HG03378 (cell line): ENCODE data around the gene ADIPOR1.

ENCODE experiments used
- ATAC-seq: cut with Tn5 transposase; IDR thresholded peaks from one replicate; pipeline ENCODE4 v1.9.1; 2021; ENCODE audit warnings: mild to moderate bottlenecking, moderate library complexity; ENCODE audit not compliant: unreplicated experiment

The ADIPOR1 gene

DNA sequence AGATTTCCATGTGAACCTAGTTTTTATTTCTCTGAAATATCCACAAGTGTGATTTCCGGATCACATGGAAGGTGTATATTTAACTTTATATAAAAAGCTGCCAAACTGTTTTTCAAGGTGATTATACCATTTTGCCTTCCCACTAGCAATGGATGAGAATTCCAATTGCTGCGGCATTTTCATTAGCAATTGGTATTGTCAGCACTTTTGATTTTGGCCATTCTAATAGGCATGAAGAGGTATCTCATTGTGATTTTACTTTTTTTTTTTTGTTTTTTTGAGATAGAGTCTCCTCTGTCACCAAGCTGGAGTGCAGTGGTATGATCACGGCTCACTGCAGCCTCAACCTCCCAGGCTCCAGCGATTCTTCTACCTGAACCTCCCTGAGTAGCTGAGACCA, 13.9 kb upstream of the ADIPOR1 start:
- ATAC-seq = no peak

DNA sequence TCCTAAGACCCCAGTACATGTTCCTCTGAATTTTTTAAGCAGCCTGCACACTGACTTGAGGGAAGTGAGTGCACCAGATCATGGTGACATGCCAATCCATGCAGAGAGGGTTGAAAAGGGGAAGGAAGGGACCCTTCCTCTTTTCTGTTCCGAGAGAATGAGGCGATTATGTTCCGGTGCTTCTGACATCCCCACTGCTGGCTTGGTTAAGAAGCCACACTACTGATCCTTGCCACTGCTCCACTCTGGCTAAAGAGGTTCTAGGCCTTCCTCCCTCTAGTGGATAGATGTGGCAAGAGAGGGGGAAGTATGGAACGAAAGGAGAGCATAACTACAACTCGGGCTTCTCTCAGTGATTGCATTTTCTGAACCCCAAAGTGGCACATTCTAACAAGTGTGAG, 10.8 kb upstream of the ADIPOR1 start:
- peak; percentile 49 for ATAC-seq

DNA sequence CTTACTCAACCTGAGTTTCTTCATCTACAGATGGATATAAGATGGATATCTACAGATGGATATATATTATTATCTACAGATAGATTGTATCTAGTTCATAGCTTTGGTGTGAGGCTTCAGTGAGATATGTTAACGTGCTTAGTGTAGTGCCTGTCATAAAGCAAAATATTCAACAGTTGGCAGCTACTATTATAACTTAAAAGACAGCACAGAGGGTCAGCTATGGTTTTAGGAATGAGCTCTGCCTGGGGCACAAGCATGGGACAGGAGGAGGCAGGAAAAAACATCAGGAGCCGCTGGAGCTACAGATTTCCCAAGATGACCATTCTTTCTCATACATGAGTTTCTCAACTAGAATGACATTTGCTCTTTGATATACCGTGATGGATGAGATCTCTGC, 10.2 kb upstream of the ADIPOR1 start:
- no peak for ATAC-seq

DNA sequence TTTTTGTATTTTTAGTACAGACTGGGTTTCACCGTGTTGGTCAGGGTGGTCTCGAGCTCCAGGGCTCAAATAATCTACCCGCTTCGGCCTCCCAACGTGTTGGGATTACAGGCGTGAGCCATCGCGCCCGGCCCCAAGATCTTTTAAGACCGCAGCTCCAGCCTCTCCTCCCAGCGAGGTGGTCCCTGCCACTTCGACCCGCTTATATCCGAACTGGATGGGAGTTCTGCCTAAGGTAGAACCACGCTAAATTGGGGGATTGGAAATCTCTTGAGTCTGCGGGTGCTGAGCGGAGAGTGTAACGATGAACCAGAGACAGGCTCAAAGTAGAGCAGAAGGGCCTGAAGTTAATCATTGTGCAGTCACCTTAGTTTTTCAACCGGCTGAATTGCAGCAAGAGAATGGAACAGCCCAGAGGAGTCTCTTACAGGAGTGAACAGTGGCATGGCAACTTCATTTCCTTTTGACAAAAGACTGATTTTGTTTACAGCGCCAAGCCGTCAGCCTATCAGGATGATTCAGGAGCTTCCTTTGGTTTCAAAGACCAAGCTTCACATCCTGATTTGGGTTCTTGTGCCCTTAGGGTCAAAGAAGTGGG, 9.7 kb upstream of the ADIPOR1 start:
- no peak for ATAC-seq

DNA sequence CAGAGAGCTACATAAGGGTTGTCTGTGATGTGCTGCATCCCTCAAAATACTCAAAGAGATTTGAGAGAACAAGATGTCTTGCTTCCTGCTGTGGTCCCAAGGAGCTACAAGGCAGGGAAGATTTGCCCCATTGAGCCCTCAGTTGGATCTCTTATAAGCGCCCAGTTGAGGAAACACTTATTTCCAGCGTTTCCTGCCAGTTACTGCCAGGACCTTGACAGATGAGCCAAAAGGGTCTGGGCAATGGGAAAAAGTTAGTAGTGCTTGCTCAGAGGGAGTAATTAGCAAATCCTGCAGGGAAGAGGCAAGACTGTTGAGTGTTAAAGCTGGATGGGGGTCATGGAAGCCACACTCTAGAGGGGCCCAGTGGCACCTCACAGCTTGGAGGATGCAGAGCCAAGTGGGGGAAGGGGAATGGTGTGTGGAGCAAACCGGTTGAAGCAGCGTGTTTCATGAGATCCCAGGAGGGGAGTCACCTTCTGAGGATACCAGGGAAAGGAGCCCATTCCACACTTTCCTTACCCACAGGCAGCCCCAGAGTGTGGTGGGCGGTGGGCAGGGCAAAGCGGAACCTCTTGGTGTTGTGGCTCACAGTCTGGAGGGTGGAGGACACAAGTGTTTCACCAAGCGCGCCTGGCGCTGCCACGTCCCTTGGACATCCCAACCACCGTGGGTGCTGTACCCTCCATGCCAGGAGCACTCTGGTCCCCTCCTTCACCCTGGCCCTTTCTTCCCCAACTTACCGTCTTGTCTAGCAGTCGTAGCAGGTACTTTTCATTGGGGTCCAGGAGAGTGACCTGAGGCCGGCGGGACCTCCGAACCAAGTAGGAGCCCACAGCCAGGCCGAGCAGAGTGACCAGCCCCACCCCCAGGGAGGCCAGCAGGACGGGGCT, 8.1 kb upstream of the ADIPOR1 start:
- no peak for ATAC-seq

DNA sequence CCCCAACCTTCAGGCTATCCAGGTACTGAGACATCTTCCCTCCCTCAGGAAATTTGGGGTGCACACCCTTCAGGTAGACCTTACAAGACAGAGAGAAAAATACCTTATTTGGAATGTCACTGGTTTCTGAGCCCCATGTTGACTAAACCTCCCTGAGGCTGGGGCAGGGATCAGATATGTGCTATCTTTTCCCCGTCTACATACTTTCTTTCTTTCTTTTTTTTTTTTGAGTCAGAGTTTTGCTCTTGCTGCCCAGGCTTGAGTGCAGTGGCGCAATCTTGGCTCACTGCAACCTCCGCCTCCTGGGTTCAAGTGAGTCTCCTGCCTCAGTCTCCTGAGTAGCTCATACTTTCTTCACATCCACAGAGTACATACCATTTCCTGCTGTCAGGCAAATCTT, 7.3 kb upstream of the ADIPOR1 start:
- ATAC-seq = no peak

DNA sequence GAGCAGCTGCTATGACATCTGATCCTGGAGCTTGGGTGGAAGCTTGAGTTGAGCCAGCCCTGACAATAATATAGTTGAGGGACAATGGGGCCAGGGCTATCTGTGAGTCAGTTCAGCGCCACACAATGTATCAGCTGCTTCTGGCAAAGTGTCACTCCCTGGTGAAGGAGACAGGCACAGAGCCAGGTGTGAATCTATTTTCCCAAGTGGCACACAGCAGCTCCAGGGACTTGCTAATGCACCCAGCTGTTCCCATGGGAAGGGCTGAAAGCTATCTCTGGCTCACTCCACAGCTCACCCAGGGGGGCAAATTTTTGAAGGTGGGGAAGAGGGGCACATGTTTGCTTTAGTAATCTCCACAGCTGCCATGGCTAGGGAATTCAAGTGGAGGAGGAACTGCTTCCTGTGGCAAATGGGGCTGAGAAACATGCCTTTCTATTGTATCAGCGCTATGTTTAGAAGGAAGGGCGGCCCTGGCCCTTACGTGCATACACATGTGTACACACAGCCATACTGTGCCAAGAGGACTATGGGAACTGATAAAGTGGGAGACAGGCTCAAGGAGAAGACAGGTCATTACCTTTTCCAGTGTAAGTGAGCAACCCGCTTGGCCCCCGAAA, 6.8 kb upstream of the ADIPOR1 start:
- ATAC-seq = no peak

DNA sequence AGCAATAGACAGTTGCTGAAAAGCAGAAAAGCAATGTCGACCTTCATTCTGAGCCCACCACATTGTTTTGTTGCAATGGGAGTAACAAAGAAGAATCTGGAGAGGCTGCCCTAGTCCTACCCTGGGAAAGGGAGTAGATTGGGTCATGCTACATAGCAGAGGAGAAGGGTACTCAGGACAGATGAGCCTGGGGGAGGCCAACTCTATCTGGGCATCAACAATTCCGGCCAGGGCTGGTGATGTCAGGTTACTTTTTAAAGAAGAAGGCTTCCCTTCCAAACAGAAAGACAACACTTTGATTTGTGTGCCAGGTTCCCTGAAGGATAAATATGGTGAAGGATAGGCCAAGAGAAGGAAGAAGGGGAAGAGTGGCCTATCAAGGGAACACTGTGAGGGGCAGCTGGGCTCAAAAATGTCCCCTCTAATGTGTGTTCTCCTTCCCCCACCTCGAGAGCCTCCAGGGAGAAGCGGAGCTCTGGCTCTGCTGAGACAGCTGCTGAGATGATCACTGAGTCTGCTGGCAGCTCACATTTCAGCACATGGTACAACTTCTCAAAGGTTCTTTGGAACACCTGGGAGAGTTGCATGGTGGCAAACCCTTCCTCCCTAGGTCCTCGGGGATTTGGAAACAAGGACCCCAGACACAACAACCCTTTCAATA, 3.2 kb upstream of the ADIPOR1 start:
- no peak for ATAC-seq

DNA sequence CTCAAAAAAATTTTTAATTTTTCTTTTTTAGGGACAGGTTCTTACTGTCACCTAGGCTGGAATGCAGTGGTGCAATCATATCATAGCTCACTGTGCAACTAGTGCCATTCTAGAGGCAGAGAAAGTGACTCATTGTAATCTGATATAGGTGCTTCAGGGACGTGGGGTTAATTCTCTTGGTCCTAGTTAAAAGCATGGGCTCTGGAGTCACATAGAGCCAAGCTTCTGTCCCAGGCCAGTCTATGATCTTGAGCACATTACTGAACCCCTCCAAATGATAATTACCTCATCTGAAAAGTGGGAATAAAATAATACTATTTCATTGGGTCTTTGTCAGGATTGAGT, 1.1 kb upstream of the ADIPOR1 start:
- no peak for ATAC-seq

DNA sequence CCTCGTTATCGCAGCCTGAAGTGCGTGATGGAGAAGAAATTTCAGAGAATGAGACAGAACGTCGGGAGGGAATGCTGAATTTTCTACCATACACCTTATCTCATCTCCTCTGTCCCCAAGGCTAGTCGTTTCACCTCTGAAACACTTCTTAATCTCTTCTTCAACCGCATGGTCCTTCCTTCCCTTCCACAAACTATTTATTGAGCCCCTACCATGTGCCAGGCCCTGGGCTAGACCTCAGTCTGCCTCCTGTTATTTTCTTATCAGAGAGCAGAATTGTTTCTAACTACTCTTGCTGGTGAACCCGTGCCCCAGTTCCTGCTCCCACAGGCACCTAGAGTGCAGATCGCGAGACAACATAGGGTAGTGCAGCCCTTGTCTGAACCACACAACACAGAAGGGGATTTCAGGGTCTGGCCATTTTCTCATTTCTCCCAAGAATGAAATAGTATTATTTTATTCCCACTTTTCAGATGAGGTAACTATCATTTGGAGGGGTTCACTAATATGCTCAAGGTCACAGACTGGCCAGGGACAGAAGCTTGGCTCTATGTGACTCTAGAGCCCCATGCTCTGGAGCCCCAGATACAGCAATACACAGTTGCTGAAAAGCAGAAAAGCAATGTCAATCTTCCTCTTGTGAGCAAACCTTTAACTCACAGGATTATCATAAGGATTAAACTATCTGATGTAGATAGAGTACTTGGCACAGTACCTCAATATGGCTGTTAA, 598 bp upstream of the ADIPOR1 start:
- ATAC-seq = peak; percentile 5

DNA sequence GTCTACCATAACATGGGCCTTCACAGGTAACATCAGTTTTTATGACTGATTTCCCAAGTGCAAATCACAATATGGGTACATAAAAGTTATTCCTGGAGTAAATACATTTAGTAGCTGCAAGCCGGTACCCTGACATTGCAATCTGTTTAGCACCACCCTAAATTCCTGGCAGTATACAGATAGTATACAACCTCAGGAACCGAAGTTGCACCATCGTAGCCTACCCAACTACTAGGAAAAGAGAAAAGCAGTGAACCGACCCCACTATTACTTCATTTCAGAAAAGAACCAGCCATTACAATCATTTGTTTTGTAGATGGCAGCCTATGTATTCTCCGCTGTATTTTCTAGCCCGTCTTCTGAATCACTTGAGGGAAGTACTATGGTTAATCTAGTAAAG, 1.1 kb downstream of the ADIPOR1 start:
- no peak for ATAC-seq

DNA sequence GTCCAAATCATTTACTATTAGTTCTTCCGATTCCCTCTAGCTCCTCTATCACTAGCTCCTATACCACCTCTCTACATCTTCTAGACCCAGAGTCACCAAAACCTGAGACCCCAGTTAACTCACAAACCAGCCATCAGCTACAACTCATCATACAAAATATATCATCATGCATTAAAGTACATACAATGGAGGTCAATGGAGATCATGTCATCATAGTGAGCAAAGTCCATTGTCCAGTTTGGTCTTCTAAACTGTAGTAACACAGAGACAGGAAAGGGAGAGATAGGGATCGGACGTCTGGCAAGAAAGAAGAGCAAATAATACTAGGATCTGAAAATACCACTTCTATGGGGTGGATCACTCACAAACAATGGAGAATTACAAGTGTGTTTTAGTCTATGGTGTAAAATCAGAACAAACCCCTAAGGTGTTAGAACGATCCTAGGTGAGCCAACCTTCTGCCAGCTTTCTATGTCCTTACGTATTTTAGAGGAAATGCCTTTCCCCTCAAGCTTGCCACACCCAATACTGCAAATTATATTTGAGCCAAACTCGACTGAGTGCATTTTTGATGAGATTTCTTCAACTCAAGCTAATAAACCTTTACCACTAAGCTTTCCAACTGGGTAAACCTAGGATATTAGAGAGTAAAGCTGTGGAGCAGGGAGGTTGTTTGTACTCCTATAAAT, 3.9 kb downstream of the ADIPOR1 start:
- no peak for ATAC-seq

DNA sequence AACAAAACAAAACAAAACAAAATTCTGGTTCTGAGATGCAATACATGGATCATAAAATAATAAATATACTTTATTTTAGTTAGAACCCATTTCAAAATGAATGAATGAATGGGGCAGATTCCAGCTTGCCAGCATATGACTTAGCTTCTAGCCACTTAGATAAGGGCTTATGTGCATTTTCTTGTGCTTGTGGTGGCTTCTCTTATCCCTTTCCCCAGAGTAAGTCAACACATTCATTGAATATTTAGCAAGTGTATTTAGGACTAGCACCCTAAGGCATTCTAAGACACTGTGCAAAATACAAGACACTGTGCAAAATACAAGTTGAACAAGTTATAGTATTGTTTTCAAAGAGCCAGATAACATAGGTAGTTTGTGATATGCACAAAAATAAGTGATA, 4.7 kb downstream of the ADIPOR1 start:
- ATAC-seq = no peak

DNA sequence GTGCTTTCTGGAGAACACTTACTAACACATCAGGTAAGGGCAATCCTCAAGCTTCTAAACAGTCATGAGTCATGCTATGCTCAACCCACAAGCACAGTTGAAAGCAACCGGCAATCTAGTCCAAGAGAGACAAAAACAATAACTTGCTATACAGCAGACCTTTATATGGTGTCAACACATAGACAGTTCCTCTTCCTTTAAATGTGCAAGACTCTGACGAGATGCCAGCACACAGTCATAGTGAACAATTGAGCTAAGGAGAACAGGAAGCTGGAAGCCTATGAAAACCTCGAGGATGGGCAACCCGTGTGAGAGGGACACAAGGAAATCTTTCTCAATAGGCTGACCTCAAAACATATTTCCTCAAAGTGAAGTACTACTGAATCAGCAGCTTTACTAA, 5.3 kb downstream of the ADIPOR1 start:
- no peak for ATAC-seq

DNA sequence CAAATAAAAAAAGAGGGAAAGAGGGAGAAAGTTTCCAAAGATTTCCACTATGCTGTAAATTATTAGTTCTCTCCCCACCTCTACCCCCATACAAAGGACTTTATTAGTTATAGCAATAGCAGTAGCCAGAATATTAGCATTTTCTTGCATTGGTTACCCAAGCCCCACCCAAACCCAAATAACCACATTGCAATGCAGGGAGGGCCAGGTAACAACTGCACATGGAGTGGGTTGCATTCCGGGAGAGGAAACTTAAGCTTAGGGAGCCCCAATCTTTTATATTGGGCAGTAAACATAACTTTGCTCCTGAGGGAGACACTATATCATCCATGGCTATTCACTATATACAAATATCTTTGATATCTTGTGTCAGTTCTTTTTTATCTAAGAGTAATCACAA, 6.0 kb downstream of the ADIPOR1 start:
- ATAC-seq = no peak

DNA sequence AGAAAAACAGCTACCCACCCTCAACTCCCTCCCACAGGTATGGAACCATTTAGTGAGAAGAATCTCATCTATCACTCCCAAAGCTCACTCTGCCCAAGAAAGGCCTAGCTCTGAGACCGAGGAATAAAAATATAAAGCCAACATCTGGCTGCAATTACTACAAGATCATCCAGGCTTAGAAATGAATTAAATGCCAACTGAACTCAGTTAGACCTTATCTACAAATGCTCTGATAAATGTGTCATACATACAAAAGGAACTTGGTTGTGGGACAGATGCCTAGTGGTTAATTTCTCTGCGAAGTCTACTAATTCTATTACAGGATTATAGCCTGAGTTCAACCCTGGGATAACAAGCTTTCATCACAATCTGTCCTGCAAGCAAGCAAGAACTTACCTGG, 6.7 kb downstream of the ADIPOR1 start:
- ATAC-seq = no peak

DNA sequence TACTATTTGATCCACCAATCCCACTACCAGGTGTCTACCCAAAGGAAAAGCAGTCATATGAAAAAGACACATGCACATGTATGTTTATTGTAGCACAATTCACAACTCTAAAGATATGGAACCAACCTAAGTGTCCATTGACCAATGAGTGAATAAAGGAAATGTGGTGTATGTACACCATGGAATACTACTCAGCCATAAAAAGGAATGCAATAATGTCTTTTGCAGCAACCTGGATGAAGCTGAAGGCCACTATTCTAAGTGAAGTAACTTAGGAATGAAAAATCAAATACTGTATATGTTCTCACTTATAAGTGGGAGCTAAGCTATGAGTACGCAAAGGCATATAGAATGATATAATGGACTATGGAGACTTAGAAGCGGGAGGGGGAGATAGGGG, 12.6 kb downstream of the ADIPOR1 start:
- ATAC-seq = no peak

DNA sequence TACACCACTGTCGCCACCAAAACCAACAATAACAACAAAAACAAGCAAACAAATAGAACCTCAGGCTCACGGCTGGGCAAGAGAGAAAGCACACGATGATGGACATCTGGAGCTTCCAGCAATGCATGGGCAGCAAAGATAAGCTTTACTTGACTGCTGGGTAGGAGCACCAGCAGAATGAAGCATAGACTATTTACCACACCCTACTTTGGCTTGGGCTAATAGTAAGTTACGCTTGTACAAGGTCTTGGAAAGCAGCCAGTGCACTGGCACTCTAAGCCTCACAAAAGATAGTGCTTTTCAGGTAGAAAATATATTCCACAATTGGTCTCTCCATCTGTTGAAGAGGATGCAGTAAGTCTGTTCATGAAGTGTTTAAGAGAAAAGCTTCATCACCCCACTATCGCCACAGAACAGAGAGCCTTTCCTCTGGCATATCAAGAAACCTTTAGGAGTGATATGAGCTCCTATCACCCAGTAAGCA, 13.6 kb downstream of the ADIPOR1 start:
- ATAC-seq = no peak

DNA sequence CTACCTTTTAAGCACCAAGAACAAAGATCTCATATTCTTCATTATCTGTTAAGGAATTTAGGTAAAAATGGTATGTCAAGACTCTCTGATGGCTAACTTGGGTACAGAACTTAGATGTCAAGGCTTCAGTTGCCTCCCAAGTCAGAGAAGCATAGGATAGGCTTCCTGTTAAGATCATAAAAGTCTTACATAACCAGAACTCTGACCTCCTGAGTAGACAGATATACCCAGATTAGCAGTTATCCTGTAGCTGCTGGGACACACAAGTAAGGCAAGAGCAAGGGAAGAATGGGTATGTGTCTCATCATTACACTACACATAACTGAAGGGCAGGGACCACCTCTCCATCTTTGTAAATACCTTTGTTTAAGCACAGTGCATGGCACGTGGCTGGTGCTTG, 15.7 kb downstream of the ADIPOR1 start:
- ATAC-seq = no peak

DNA sequence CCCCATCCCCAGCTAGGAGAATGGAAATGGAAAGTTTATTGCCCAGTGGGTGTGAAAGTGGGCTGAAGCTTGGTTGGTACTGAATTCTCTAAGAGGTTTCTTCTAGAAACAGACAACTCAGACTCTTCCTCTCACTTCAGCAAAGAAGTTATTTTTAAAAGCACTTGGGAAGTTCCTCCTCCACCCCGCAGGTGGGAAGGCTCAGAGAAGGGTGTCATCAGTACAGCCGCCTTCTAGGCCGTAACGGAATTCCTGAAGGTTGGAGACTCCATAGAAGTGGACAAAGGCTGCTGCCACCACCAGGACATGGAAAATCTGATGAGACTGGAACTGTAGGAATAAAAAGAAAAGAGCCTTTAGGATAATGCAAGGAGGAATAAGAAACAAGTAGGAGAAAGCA, 16.7 kb downstream of the ADIPOR1 start:
- no peak for ATAC-seq
